Activated CD8-positive, alpha-beta memory T cell treated with anti-CD3 and anti-CD28 coated beads, Interleukin-2, amount 50 U/mL, for 48 hours (primary cell): Measurements from ENCODE around the gene XCL1.
"Not testable (repeated sequence)": the region's sequence is repeated elsewhere in the genome, so short reads cannot be mapped to it uniquely, and the experiment has no call there.

Experiments
- DNase-seq: peaks from one replicate; pipeline ENCODE4 v3.0.0-alpha.2; 2020

Gene XCL1

GRCh38 chr1:168576245-168576688 lies at the start of gene XCL1:
Gene XCL1 (plus strand): TSS chr1:168576605. CDS start chr1:168576638, 33 bp downstream.
- peak; percentile 59 for DNase-seq

- DNase-seq = no peak
These were observed 46.9 kb upstream of the XCL1 start for GRCh38 chr1:168529518-168529917.

GRCh38 chr1:168531615-168532345 lies 44.6 kb upstream of the XCL1 start:
- DNase-seq = no peak

- no peak for DNase-seq
These were observed 40.9 kb upstream of the XCL1 start for GRCh38 chr1:168535536-168535935.

- DNase-seq = not testable (repeated sequence)
These were observed 35.6 kb upstream of the XCL1 start for GRCh38 chr1:168540798-168541197.

- not testable (repeated sequence) for DNase-seq
These were observed 33.4 kb upstream of the XCL1 start for GRCh38 chr1:168542978-168543377.

GRCh38 chr1:168543840-168544498 lies 32.4 kb upstream of the XCL1 start, which contains the start of gene XCL2:
Gene XCL2 (minus strand): TSS chr1:168543997. CDS start chr1:168543964, 33 bp downstream.
- not testable (repeated sequence) for DNase-seq

GRCh38 chr1:168545678-168546552 lies 30.5 kb upstream of the XCL1 start:
- DNase-seq = not testable (repeated sequence)

GRCh38 chr1:168546553-168546895 lies 29.9 kb upstream of the XCL1 start:
- DNase-seq = not testable (repeated sequence)

GRCh38 chr1:168550971-168551370 lies 25.4 kb upstream of the XCL1 start:
- DNase-seq = no peak

GRCh38 chr1:168551688-168552087 lies 24.7 kb upstream of the XCL1 start:
- DNase-seq = no peak

GRCh38 chr1:168552961-168553360 lies 23.4 kb upstream of the XCL1 start:
- DNase-seq = no peak

- DNase-seq = peak; percentile 63
These were observed 22.5 kb upstream of the XCL1 start for GRCh38 chr1:168553680-168554553.

GRCh38 chr1:168554603-168555483 lies 21.6 kb upstream of the XCL1 start:
- no peak for DNase-seq

- DNase-seq = no peak
These were observed 20.8 kb upstream of the XCL1 start for GRCh38 chr1:168555508-168556046.

- no peak for DNase-seq
These were observed 19.8 kb upstream of the XCL1 start for GRCh38 chr1:168556647-168557046.

- no peak for DNase-seq
These were observed 16.0 kb upstream of the XCL1 start for GRCh38 chr1:168560370-168560769.

- no peak for DNase-seq
These were observed 14.4 kb upstream of the XCL1 start for GRCh38 chr1:168561989-168562388.

- no peak for DNase-seq
These were observed 10.6 kb upstream of the XCL1 start for GRCh38 chr1:168565825-168566224.

GRCh38 chr1:168567007-168567406 lies 9.4 kb upstream of the XCL1 start:
- DNase-seq = no peak

- no peak for DNase-seq
These were observed 8.8 kb upstream of the XCL1 start for GRCh38 chr1:168567568-168567967.
